Inflammatory macrophage (primary cell): ENCODE data around the gene AICDA.
"Not testable (repeated sequence)": the region's sequence is repeated elsewhere in the genome, so short reads cannot be mapped to it uniquely, and the experiment has no call there.

Experiments used
- DNase-seq, 2 donors: peaks; one replicate each; pipeline ENCODE4 v3.0.0-alpha.2; 2020 to 2022
- total RNA-seq, 18 experiments: gene quantifications; one replicate each; lab custom pipeline; 2026; ENCODE audit warnings: mixed read lengths in 6 of 18, inconsistent platforms in 2 of 18; lab: John Stamatoyannopoulos, UW

The AICDA gene
- 0.33 to 2.8 (median 1.2) reads per million in 18 experiments for total RNA-seq

- no peak for DNase-seq
Observed at GRCh38 chr12:8612629-8613028, at the start of gene AICDA. TSS of gene AICDA (minus strand) at chr12:8612859. CDS start at chr12:8612767, 92 bp downstream.

DNA sequence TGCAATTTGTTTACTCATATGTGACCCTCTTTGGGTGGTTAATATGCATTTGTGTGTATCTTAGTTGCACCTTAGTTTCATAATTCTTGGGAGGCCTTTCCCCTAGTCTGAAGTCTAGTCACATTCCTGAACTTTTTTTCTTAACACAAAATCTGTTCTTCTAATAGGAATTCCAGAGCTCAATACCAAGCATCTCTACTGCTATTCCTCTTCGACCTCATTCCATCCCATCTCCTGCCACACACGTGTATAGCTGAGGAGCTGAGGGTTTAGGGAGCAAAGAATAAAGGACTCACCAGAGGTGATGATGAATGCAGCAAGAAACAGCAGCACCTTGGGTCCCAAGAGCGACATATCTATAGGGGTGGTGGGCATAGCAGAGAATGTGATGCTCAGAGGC is 49.1 kb upstream of the AICDA start:
- no peak for DNase-seq

DNA sequence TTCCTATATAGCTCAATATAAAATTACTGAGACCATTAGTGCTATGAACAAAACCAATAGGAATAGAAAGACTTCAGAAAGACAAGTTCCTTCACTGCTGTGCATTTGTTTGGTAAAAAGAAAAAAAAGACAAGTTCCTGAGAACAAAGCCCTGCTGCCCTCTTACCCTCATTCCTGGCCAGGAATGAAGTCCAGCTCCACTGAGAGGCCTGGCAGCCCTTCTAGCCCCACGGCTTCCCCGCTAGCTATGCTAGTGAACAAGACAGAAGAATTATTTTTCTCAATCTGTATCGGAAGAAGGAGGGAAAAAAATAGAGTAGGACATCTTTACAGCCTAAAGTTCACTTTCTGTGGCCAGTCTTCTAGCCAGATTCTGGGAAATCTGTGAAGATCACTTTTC is 48.4 kb upstream of the AICDA start:
- DNase-seq: no peak

DNA sequence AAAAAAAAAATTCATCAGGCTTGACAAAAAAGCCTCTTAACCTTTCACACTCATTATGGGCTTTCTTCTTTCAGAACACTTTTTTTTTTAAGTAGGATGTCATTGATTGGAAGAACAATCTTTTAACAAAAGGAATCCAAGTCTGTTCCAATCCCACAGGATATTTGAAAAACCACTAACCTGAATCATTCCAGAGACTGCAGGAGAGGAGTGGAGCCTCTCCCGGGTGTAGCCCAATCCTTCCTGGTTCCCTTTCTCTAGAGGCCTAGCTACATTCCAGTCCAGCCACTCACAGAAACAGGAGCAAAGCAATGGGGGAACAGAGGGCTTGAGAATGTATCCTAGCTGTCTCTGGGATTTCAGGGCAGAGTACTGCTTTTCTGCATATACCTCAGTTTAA is 45.7 kb upstream of the AICDA start:
- no peak for DNase-seq

GRCh38 chr12:8655421-8655820 is 42.8 kb upstream of the AICDA start:
- DNase-seq: no peak

DNA sequence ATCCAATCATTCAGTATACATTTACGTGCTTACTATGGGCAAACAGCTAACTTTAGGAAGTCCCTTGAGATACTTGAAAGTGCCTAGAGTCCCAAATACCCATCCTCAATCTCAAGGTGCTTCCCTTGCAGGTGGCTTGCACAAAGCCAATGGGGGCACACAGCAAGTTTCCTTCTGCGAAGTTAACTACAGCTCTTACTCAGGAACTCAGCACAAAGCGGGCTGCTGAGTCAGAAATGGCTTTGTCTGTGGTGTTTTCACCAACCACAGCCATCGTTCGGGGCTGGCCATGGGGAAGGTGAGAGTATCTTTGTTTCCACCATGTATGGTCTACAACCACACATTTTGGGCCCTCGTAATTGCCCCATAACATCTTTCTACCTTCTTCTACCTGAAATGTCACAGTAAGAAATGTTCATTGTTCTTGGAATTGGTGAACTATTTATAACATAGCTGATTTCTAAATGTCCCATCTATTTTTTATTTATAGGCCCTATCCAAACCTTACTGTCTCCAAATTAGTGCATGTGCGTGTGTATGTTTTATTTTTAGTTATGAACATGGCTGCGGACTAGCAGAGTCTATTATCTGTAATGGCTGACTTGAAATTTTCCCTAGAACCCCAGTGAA is 36.0 kb upstream of the AICDA start:
- no peak for DNase-seq

GRCh38 chr12:8647968-8648367 is 35.3 kb upstream of the AICDA start:
- no peak for DNase-seq

DNA sequence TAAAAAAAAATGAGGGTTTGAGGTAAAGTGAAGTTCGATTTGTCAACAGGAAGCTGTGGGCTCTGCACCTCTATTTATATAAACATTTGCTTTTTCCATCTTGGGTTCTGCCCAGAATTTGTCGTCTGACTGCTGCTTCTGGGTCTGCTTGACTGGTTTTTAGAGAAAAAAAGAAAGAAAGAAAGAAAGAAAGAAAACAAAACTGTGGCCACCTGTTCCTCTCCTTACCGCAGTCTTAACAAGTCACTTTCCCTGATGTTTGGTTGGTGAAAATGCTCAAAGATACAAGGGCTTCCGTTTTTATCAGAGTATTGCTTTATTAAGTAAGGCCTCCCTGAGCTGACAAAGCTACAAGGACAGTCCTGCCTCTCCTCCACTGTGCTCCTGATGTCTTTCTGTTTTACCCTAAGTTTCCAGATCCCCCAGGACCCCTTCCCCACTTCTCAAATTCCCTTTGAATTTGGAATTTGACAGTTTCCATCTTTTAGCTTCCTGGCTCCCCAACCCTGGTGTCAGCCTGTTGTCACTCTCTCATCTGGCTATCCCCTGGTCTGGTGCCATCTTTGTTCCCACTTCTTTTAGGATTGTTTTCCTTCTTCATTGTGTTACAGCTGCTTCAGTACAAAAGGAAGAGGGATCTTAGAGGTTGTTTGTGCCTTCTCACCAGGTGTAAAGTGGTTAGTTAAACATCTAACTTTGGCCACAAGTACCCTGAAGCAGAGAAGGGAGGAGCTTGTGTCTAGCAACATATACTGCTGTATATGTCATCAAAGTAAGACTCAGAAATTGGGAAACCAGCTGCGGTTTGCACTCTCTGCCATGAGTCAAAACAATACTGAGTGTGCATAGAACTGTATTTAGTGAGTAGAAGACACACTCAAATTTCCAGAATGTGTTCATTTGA is 31.9 kb upstream of the AICDA start:
- no peak for DNase-seq

- no peak for DNase-seq
Observed at GRCh38 chr12:8642775-8643174, 30.1 kb upstream of the AICDA start.

DNA sequence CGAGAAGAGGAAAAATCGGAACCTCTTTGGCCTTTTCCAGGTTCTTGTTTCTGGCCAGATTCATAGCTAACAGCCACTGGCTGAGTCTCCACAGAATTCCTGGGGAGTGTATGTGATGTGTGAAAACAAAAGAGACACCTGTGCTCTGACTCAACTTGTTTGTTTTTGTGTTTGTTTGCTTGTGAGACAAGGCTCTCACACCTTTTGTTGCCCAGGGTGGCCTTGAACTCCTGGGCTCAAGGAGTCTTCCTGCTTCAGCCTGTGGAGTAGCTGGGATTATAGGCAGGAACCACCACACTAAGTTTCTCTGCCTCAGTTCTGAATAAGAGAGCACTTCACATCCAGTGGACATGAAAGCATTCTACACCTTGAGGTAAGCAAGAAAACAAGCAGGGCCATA is 27.3 kb upstream of the AICDA start:
- DNase-seq: no peak

DNA sequence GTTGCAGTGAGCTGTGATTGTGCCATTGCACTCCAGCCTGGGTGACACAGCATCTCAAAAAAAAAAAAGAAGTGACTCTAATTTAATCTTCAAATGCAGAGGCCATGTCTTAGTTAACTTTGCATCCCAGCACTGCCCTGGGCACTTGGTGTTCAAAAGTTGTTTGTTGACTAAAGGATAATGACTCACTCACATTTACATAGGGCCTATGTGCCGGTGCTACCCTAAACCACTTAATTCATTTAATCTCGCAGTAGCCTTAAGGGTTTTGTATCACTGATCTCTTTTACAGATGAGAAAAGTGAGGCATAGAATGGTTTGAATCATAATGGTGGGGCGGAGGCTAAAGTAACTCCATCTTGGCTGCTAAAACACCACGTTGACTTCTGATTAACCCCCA is 26.3 kb upstream of the AICDA start:
- no peak for DNase-seq

DNA sequence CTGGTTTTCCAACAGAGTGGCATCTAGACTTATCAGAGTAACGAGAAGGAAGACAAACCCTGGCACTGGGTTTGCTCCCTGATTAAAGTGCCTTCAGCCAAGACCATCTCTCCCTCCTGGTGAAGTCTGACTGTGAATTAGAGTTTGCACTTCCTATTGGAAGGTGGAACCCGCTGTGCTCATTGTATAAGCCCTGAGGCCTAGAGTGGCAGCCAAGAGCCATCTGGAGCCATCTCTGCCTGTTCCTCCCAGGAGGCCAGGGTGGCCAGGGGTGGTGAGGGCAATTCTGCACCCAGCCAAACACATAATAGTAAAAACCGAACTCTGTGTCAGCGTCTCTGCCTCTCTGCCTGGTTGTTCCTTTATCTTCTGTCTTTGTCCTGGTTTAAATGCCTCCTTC is 25.0 kb upstream of the AICDA start:
- no peak for DNase-seq

DNA sequence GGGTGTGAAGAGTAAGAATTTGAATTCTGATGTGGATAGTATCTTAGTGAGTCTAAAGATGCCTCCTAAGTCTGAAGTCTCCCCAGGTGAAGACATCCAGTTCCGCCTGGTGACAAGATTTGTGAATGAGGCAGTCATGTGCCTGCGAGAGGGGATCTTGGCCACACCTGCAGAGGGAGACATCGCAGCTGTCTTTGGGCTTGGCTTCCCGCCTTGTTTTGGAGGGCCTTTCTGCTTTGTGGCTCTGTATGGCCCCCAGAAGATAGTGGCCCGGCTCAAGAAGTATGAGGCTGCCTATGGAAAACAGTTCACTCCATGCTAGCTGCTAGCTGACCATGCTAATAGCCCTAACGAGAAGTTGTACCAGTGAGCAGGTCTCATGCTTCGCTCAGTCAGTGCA is 24.6 kb upstream of the AICDA start:
- no peak for DNase-seq

DNA sequence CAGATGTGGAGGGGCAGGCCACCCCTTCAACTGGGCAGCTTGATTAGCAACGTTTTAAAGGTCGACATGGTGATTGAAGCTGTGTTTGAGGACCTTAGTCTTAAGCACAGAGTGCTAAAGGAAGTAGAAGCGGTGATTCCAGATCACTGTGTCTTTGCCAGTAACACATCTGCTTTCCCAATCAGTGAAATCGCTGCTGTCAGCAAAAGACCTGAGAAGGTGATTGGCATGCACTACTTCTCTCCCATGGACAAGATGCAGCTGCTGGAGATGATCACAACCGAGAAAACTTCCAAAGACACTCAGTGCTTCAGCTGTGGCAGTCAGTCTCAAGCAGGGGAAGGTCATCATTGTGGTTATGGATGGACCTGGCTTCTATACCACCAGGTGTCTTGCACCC is 23.9 kb upstream of the AICDA start:
- no peak for DNase-seq

DNA sequence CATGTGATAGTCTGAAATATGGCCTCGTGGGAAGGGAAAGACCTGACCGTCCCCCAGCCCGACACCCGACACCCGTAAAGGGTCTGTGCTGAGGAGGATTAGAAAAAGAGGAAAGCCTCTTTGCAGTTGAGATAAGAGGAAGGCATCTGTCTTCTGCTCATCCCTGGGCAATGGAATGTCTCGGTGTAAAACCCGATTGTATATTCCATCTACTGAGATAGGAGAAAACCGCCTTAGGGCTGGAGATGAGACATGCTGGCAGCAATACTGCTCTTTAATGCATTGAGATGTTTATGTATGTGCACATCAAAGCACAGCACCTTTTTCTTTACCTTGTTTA is 23.3 kb upstream of the AICDA start:
- DNase-seq: not testable (repeated sequence)

GRCh38 chr12:8635342-8636006 is 22.8 kb upstream of the AICDA start:
- not testable (repeated sequence) for DNase-seq

GRCh38 chr12:8630131-8630530 is 17.5 kb upstream of the AICDA start:
- DNase-seq: no peak

GRCh38 chr12:8629486-8630033 is 16.9 kb upstream of the AICDA start:
- DNase-seq: peak; percentile 51 to 81

GRCh38 chr12:8628731-8629130 is 16.1 kb upstream of the AICDA start:
- no peak for DNase-seq

GRCh38 chr12:8624750-8625149 is 12.1 kb upstream of the AICDA start:
- not testable (repeated sequence) for DNase-seq

- no peak for DNase-seq
Observed at GRCh38 chr12:8622646-8623045, 10.0 kb upstream of the AICDA start.

DNA sequence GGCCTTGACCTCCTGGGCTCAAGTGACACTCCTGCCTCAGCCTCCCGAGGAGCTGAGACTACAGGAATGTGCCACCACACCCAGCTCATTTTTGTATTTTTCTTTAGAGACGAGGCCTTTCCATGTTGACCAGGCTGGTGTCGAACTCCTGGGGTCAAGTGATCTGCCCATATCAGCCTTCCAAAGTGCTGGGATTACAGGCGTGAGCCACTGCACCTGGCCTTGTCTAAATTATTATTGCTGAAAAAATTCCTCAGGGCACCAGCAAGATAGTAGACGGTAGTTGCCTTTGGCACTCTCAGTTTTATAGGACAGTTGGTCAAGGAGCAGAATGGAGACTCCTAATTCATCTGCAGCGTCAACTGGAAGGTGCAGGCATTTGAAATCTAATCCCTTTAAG is 2.5 kb upstream of the AICDA start:
- no peak for DNase-seq

GRCh38 chr12:8613881-8614280 is 1.2 kb upstream of the AICDA start:
- peak in 1 of 2 donors; percentile 41 for DNase-seq
